H1 (cell line): ENCODE results near the gene KLHDC8A. TPM values are rescaled to one million over a fixed set of nuclear protein-coding genes. Genes with fewer than 3 reads are reported as not detected.

Experiments
- CTCF ChIA-PET: fragments of 300-600 bp; sonication (Branson Sonifier 250); formaldehyde crosslinking; loops from one replicate; lab custom pipeline; 2021; ENCODE audit not compliant: partially characterized antibody; lab: Charles Lee
- POLR2A ChIA-PET: fragments of 300-600 bp; sonication (Branson Sonifier 250); formaldehyde crosslinking; loops from one replicate; lab custom pipeline; 2021; ENCODE audit warnings: inconsistent platforms; ENCODE audit not compliant: partially characterized antibody; lab: Charles Lee
- DNase-seq, 2 experiments: peaks; one replicate each; pipeline versions ENCODE4 v3.0.0 to v3.0.0-alpha.2; 2010 to 2022; ENCODE audit warnings: low spot score in 2 of 2, low read depth in 1 of 2, mixed read lengths in 1 of 2
- FAIRE-seq: peaks from 2 replicates; lab custom pipeline; 2011; peaks lifted over from hg19 to GRCh38; lab: Jason Lieb, UNC
- H2AFZ ChIP-seq: 2 replicates; pipeline ENCODE4 v1.8.1; 2012; ENCODE audit warnings: low read length, inconsistent platforms
- H2AK5ac ChIP-seq: 2 replicates; pipeline ENCODE4 v1.6.1; 2013; ENCODE audit warnings: low read depth, low read length
- H2BK120ac ChIP-seq: replicated peaks from 2 replicates; pipeline ENCODE3; 2013; ENCODE audit warnings: low read depth, low read length, inconsistent platforms
- H2BK12ac ChIP-seq: 2 replicates; pipeline ENCODE4 v1.6.1; 2013; ENCODE audit warnings: low read depth, low read length
- H2BK15ac ChIP-seq: 2 replicates; pipeline ENCODE4 v1.6.1; 2013; ENCODE audit warnings: low read length
- H2BK20ac ChIP-seq: 2 replicates; pipeline ENCODE4 v1.6.1; 2013; ENCODE audit warnings: low read length
- H2BK5ac ChIP-seq: 2 replicates; pipeline ENCODE4 v1.6.1; 2013; ENCODE audit warnings: low read depth, low read length
- H3K14ac ChIP-seq: 2 replicates; pipeline ENCODE4 v1.6.1; 2013; ENCODE audit warnings: inconsistent platforms; ENCODE audit not compliant: insufficient read length
- H3K18ac ChIP-seq: 2 replicates; pipeline ENCODE4 v1.6.1; 2013; ENCODE audit warnings: low read length; ENCODE audit errors: extremely low read depth
- H3K23ac ChIP-seq: 2 replicates; pipeline ENCODE4 v1.6.1; 2013; ENCODE audit warnings: inconsistent platforms; ENCODE audit not compliant: insufficient read length
- H3K23me2 ChIP-seq: 2 replicates; pipeline ENCODE4 v1.6.1; 2013; ENCODE audit warnings: low read depth, low read length
- H3K27ac ChIP-seq: 2 replicates; pipeline ENCODE4 v1.6.1; 2011; ENCODE audit warnings: low read depth, low read length, inconsistent platforms
- H3K27me3 ChIP-seq, 4 experiments: replicated peaks in 1 of 4; 1 replicate in 1 of 4; 2 replicates in 3 of 4; pipeline versions ENCODE4 v1.6.1 to v1.8.1; 2011 to 2013; ENCODE audit warnings: low read length in 3 of 4, mild to moderate bottlenecking in 3 of 4, inconsistent platforms in 2 of 4, mixed read lengths in 2 of 4, moderate library complexity in 1 of 4; ENCODE audit not compliant: control insufficient read depth in 3 of 4, insufficient read depth in 3 of 4; ENCODE audit errors: extremely low read depth in 1 of 4
- H3K36me3 ChIP-seq, 4 experiments: 2 replicates each; pipeline versions ENCODE4 v1.6.1 to v1.8.1; 2011 to 2013; ENCODE audit warnings: mild to moderate bottlenecking in 4 of 4, low read length in 3 of 4, moderate library complexity in 2 of 4, control low read depth in 1 of 4, inconsistent platforms in 1 of 4; ENCODE audit not compliant: insufficient read depth in 4 of 4, control insufficient read depth in 2 of 4
- H3K4ac ChIP-seq: replicated peaks from 2 replicates; pipeline ENCODE3; 2013; ENCODE audit warnings: low read length, low read depth, mixed read lengths, inconsistent platforms; ENCODE audit not compliant: insufficient read length
- H3K4me1 ChIP-seq, 4 experiments: replicated peaks in 1 of 4; 1 replicate in 1 of 4; 2 replicates in 3 of 4; pipeline versions ENCODE4 v1.6.1 to v1.8.1; 2011 to 2013; ENCODE audit warnings: low read length in 3 of 4, inconsistent platforms in 2 of 4, mixed read lengths in 1 of 4; ENCODE audit not compliant: insufficient read depth in 4 of 4, control insufficient read depth in 3 of 4
- H3K4me2 ChIP-seq, 2 experiments: 2 replicates each; pipeline versions ENCODE4 v1.6.1 to v1.8.1; 2011 to 2013; ENCODE audit warnings: low read depth in 2 of 2, low read length in 2 of 2, control low read depth in 1 of 2, inconsistent platforms in 1 of 2, mild to moderate bottlenecking in 1 of 2; ENCODE audit not compliant: insufficient read depth in 1 of 2
- H3K4me3 ChIP-seq, 4 experiments: fragments of 200-600, 300-600 bp in 1 of 4; sonication (generic), shearing (Covaris generic), sonication (Bioruptor Twin) in 1 of 4; 2 replicates each; pipeline versions ENCODE4 v1.5.1 to v1.8.1; 2011 to 2016; ENCODE audit warnings: low read length in 4 of 4, low read depth in 3 of 4, control low read depth in 2 of 4, inconsistent platforms in 2 of 4, mild to moderate bottlenecking in 2 of 4, mixed read lengths in 1 of 4, moderate library complexity in 1 of 4; ENCODE audit not compliant: insufficient read depth in 2 of 4; ENCODE audit errors: extremely low read depth in 1 of 4
- H3K56ac ChIP-seq: replicated peaks from 2 replicates; pipeline ENCODE3; 2013; ENCODE audit warnings: low read depth, mild to moderate bottlenecking, mixed read lengths, low read length, inconsistent platforms; ENCODE audit not compliant: insufficient read length
- H3K79me1 ChIP-seq: 2 replicates; pipeline ENCODE4 v1.6.1; 2013; ENCODE audit warnings: low read depth, low read length, control low read depth
- H3K79me2 ChIP-seq, 2 experiments: 2 replicates each; pipeline versions ENCODE4 v1.6.1 to v1.8.1; 2012 to 2013; ENCODE audit warnings: low read length in 2 of 2, mild to moderate bottlenecking in 2 of 2, inconsistent platforms in 1 of 2; ENCODE audit not compliant: insufficient read depth in 2 of 2, control insufficient read depth in 1 of 2
- H3K9ac ChIP-seq, 4 experiments: replicated peaks in 1 of 4; 1 replicate in 1 of 4; 2 replicates in 3 of 4; pipeline versions ENCODE4 v1.6.1 to v1.8.1; 2011 to 2013; ENCODE audit warnings: low read depth in 3 of 4, low read length in 3 of 4, control low read depth in 2 of 4, mild to moderate bottlenecking in 2 of 4, moderate library complexity in 2 of 4, inconsistent platforms in 1 of 4; ENCODE audit errors: extremely low read depth in 1 of 4
- H3K9me3 ChIP-seq, 2 experiments: 2 replicates each; pipeline versions ENCODE4 v1.6.1 to v1.8.1; 2012 to 2013; ENCODE audit warnings: mild to moderate bottlenecking in 2 of 2, moderate library complexity in 2 of 2, control low read depth in 1 of 2, inconsistent platforms in 1 of 2, low read depth in 1 of 2, low read length in 1 of 2, mixed read lengths in 1 of 2; ENCODE audit not compliant: insufficient read depth in 2 of 2
- H4K20me1 ChIP-seq, 2 experiments: replicated peaks in 1 of 2; 2 replicates each; pipeline versions ENCODE3 to v1.8.1; 2011 to 2013; ENCODE audit warnings: inconsistent platforms in 2 of 2, low read length in 2 of 2, mild to moderate bottlenecking in 1 of 2; ENCODE audit not compliant: insufficient read depth in 2 of 2, control insufficient read depth in 1 of 2
- H4K5ac ChIP-seq: 2 replicates; pipeline ENCODE4 v1.6.1; 2013; ENCODE audit warnings: low read length, low read depth, mixed read lengths, inconsistent platforms; ENCODE audit not compliant: insufficient read length
- H4K8ac ChIP-seq: 2 replicates; pipeline ENCODE4 v1.8.0; 2013; ENCODE audit warnings: mild to moderate bottlenecking, moderate library complexity, low read length, inconsistent platforms; ENCODE audit not compliant: insufficient read depth; ENCODE audit errors: extremely low read depth
- H4K91ac ChIP-seq: replicated peaks from 2 replicates; pipeline ENCODE3; 2013; ENCODE audit warnings: low read length, mixed read lengths, inconsistent platforms; ENCODE audit not compliant: insufficient read length
- CTCF ChIP-seq, 3 experiments: IDR thresholded peaks; 1 replicate in 2 of 3; 2 replicates in 1 of 3; pipeline versions ENCODE4 v1.5.1 to v1.6.1; 2011; ENCODE audit warnings: low read length in 3 of 3, mild to moderate bottlenecking in 3 of 3, inconsistent platforms in 2 of 3, low read depth in 1 of 3, moderate library complexity in 1 of 3; ENCODE audit not compliant: insufficient read depth in 1 of 3; ENCODE audit errors: control extremely low read depth in 1 of 3
- EZH2 ChIP-seq: fragments of 200-600 bp; sonication (generic); IDR thresholded peaks from 2 replicates; pipeline ENCODE4 v1.7.1; 2012; ENCODE audit warnings: low read depth, mild to moderate bottlenecking, moderate library complexity, low read length, inconsistent platforms; ENCODE audit not compliant: severe bottlenecking
- whole genome bisulfite sequencing, 2 experiments: shearing (Covaris generic) in 1 of 2; methylation state at CpG; one replicate each; pipeline versions ENCODE4 v1.1.6 to v1.1.7; 2013 to 2015; ENCODE audit warnings: low lambda C conversion rate in 2 of 2, mixed read lengths in 2 of 2, inconsistent platforms in 1 of 2, low coverage in 1 of 2, missing lambda C conversion rate in 1 of 2; ENCODE audit not compliant: insufficient replicate concordance in 2 of 2, insufficient coverage in 1 of 2, insufficient read length in 1 of 2; ENCODE audit errors: extremely low coverage in 1 of 2, missing lambda C conversion rate in 1 of 2; 5-methylcytosine and 5-hydroxymethylcytosine counted together
- polyA plus RNA-seq, 7 experiments: library from polyadenylated mRNA; depleted of rRNA in 3 of 7; stranded (reverse) in 5 of 7; unstranded in 2 of 7; fragments of >200 nt in 5 of 7; fragments of 200-250 nt in 2 of 7; gene quantifications; 1 replicate in 5 of 7; 2 replicates in 1 of 7; 4 replicates in 1 of 7; pipeline versions ENCODE4 v1.2.1 to v1.2.3, GENCODE V29; 2011 to 2013; ENCODE audit warnings: missing spikeins in 2 of 7, mixed read lengths in 2 of 7
- total RNA-seq: library from RNA; stranded (reverse); fragmentation: NEBNext Ultra II Directional; extraction: Animal tissue kit (Norgen Biotek cat#: 25700); gene quantifications from 2 replicates; pipeline ENCODE4 v1.2.1, GENCODE V29; 2021

KLHDC8A gene
- total and polyA plus RNA-seq, 2 of the 8 experiments (the other 6 are each of a cell fraction or from before 2014, with no cell fraction given) = 1.9 to 3.4 TPM

DNA sequence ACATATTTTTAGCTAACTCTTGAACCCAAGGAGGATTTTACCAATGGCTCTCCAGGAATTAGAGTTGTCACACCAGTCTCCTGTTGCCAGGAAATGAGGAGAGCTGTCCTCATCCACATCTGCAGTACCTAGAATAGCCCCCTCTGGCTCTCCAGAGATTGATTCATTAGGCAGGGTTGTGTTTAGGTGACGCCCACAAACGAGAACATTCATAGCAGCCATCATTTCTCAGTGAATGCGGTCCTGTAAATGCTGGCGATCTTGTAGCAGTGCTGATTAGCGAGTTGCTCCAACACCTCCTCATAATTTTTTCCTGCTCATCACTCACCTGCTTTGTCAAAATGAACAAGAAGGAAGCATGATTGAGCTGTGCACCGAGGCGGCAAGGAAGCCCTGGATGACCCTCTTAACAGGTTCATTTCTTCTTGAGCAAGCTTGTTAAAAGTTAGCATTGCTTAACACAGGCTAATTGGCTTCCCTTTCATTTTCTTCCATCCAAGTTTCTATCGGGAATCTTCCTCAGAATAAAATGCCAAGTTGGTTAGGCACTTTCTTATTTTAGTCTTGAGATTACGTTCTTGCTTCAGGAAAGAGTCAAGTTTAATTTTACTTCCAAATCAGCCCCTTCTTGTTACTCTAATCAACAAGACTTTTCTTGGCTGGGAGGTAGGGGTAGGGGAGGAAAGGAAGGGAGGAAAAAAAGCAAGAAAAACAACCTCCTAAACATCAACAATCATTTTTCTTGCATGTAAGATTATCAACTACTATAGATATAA lies 16.5 kb upstream of the KLHDC8A start:
- FAIRE-seq (no peak), DNase-seq (no peak)
- peak overlapping the region; percentile 70 for H2AFZ ChIP-seq
- H2BK20ac ChIP-seq = peak overlapping the region; percentile 93
- H4K5ac ChIP-seq = no peak overlapping the region
- TF ChIP-seq CTCF (IDR thresholded peaks at IDR 0.05; ENCODE audit: control extremely low read depth in 1 of 3, insufficient read depth in 1 of 3, low read depth in 1 of 3, low read length in 3 of 3) (peak in 1 of 3 experiments; percentile 1; a peak in 1 of 4 replicates), EZH2 (no peak)
- H3K18ac ChIP-seq = no peak overlapping the region
- H2BK12ac ChIP-seq = peak overlapping the region; percentile 70
- peak overlapping the region; percentile 26 to 59 for H3K4me2 ChIP-seq
- H4K20me1 ChIP-seq = no peaks in the 10 kb centered on the region
- peaks cover 9 to 25% (median 19%) of the 10 kb centered on the region in 4 experiments; a peak in 5 of 7 replicates for H3K4me1 ChIP-seq
- H3K79me2 ChIP-seq = no peaks in the 10 kb centered on the region
- H3K9ac ChIP-seq = no peak overlapping the region
- H3K56ac ChIP-seq = no peak overlapping the region
- no peak overlapping the region for H4K91ac ChIP-seq
- H4K8ac ChIP-seq = no peak overlapping the region
- H2BK120ac ChIP-seq = no peak overlapping the region
- no peaks in the 10 kb centered on the region for H3K9me3 ChIP-seq
- H3K4ac ChIP-seq = no peak overlapping the region
- H2BK5ac ChIP-seq = peak overlapping the region; percentile 49; the same call in 1 of the 2 replicates
- ChIA-PET CTCF (interaction anchor here (0.6 to 14.6 kb wide), 6 partner anchors 17 to 312 kb away, joined by 3 to 207 read pairs (median 6); partner anchors contain the start of gene KLHDC8A), POLR2A (no interaction called here)
- no peak overlapping the region for H3K27ac ChIP-seq
- H3K23me2 ChIP-seq = no peaks in the 10 kb centered on the region
- H3K79me1 ChIP-seq = no peaks in the 10 kb centered on the region
- no peak overlapping the region for H2AK5ac ChIP-seq
- no peak overlapping the region for H2BK15ac ChIP-seq
- no peaks in the 10 kb centered on the region for H3K27me3 ChIP-seq
- 72% methylated on average over 9 of the region's 9 CpGs; no CpG with 5 or more reads in 1 of the 2 experiments for WGBS, 2 experiments
- no peaks in the 10 kb centered on the region for H3K36me3 ChIP-seq
- no peak overlapping the region for H3K4me3 ChIP-seq
- no peak overlapping the region for H3K23ac ChIP-seq
- H3K14ac ChIP-seq = no peak overlapping the region
